Stimulated activated CD8-positive, alpha-beta memory T cell treated with anti-CD3 and anti-CD28 coated beads, Interleukin-12 subunit alpha, Interleukin-12 subunit beta, amount 100 ng/mL, for 1 hour (primary cell): ENCODE data around the gene KLHDC3.

Source experiments
- DNase-seq: peaks from one replicate; pipeline ENCODE4 v3.0.0-alpha.2; 2020; ENCODE audit warnings: low read depth

Gene KLHDC3

DNA sequence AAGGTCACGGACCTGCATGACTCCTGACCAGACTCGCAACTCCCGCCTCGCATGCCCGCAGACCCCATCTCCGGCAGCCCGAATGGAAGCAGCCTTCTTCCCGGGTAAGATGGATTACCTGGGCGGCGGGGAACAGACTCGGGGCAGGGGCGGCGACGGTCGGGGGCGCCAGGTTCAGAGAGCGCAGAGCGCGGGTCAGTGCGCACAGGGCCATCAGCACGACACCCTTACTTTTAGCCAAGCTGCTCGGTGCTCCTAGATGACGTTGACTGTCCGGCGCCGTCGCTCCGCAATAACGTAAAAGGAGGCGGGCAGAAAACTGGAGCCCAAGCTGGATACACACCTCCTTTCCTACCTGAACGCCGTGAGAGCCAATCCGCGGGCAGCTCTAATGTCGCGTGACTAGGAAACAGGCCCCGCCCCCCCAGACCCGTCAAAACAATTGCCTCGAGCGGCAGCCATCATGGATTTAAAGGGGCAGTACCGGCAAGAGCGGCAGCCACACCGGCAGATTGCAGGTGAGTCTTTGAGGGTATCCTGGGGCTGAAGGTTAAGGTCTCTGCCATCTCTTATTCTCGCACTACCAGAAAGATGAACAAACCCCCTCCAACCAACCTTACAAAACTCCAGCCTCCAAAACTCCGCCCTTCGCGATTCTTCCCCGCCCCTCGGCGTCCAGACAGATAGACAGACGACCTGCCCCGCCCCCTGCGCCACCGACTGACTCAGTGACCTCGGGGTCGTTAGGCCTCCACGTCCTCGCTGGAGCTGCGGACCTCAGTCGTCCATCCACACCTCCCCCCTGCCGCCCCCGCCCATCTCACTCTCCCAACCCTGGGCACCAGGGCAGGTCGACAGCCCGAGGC lies 45.4 kb downstream of the KLHDC3 start, which contains the start of the genes KLC4 and MRPL2:
Gene KLC4, plus strand, starts transcription at position 464 of the 866 bp plus-strand sequence. CDS start 1,705 bp downstream, outside the sequence.
Gene MRPL2, minus strand, starts transcription at position 267 of the 866 bp plus-strand sequence. Its CDS starts 53 bp downstream, at position 214.
- peak; percentile 94 for DNase-seq

DNA sequence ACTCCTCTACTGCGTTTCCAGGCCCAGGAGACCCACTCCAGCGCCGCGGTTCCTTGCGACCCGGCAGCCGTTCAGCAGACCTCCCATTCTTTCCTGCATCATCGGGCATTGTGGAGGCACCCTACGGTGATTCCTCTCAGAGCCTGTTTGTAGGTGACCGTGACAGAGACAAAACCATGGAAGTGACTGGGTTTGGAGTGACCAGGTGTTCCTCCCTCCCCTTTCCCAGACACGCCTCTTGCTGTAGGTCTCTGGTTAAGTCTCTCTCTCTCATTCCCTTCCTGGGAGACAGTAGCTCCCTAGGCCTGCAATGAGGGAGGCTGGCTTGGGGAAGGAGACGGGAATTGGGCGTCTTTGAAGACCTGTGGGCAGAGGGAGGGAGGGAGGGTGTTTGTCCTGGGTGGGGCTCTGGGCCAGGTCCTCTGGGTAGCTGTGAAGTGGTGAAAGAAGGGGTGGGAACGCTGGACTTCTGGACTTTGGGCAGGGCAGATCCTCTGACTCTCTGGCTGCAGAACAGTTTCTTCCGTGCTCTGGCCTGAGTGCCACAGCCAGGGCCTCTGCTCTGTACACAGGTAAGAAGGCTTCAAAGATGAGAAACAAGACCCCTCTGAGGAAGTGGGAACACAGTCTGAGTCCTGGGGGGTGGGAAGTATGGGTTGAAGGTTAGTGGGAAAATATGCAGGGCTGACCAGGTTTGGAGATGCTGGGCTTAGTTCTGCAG lies 46.1 kb downstream of the KLHDC3 start:
- no peak for DNase-seq

DNA sequence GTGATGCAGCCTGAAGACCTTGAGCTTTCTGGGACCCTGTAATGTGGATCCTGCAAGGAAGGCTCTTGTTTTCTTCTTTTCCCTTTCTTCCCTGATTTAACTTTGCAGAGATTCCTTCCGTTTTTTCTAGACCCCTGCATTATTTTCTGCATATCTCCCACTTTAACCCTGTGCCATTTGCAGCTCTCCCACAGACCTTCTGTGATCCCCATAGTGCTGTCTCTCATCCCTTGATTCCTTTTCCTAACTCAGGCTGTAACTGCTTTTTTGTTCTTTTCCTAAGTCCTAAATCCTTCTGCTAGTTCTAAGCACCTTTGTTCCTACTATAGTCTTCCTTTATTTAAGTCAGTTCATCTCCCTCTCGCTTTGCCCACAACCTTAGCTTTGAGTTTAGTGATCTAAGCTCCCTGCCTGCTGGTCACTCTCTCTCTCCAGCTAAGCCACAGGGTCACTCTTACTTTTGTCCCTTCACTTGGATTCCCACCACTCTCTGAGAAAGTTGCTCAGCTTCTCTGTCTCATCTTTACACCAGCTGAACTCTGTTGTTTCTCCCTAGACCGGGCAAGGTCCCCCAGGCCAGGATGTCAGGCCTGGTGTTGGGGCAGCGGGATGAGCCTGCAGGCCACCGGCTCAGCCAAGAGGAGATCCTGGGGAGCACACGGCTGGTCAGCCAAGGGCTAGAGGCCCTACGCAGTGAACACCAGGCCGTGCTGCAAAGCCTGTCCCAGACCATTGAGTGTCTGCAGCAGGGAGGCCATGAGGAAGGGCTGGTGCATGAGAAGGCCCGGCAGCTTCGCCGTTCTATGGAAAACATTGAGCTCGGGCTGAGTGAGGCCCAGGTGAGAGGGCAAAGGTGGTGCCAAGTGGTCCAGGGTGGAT lies 46.9 kb downstream of the KLHDC3 start:
- no peak for DNase-seq

DNA sequence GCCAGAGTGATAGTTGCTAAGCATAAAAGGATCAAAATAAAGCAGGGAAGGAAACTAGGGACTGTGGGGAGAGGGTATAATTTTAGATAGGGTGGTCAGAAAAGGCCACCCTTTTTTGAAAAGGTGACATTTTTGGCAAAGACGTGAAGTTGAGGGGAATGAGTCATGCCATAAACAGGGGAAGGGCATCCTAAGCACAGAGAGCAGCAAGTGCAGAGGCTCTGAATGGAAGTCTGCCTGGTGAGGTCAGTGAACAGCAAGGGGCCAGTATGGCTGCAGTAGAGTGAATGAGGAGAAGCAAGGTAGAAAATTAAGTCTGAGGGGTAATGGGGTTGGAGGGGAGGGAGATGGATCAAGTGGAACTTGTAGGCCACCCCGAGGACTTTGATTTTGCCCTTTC lies 47.8 kb downstream of the KLHDC3 start:
- no peak for DNase-seq

DNA sequence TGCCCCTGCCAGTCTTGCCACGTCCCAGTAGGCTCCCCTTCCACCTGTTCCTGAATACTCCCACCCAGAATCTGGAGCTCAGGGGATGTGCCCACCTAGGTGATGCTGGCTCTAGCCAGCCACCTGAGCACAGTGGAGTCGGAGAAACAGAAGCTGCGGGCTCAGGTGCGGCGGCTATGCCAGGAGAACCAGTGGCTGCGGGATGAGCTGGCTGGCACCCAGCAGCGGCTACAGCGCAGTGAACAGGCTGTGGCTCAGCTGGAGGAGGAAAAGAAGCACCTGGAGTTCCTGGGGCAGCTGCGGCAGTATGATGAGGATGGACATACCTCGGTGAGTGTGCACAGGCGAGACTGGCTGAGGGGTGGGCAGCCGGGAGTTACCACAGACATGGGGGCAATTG lies 48.8 kb downstream of the KLHDC3 start:
- no peak for DNase-seq

DNA sequence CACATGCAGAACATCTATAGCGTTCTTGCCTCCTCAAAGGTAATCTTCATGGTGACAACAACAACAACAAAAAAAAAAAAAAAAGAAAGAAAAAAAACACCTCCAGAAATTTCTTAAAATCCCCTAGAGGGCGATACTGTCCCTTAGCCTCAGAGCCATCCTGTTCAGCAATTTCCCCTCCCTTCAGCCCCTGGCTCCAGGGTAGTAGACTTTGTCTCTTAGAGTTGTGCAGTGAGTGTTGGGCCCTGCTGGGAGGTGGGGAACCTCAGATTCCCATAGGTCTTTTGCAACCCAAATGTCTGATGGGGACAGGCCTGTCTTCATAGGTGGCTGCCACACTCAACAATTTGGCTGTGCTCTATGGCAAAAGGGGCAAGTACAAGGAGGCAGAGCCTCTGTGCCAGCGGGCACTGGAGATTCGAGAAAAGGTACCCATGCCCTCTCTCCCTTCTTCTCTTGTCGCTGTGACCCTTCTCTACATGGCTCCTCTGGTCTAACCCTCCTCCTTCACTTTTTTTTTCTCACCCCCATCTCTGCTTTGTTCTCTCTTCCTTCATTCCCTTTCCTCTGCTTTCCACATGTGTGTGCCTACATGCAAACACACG lies 56.1 kb downstream of the KLHDC3 start:
- no peak for DNase-seq
